Astrocyte (in vitro differentiated cells and primary cell): ENCODE data around the gene TBC1D16. TPM values are rescaled to one million over a fixed set of nuclear protein-coding genes. Genes with fewer than 3 reads are reported as not detected.
A peak's percentile ranks its signal among the peaks of the same experiment; 100 is the strongest.

Source experiments
- DNase-seq: peaks from one replicate; pipeline ENCODE4 v3.0.0-alpha.2; 2010; ENCODE audit warnings: low read depth
- FAIRE-seq: peaks from 2 replicates; lab custom pipeline; 2011; peaks lifted over from hg19 to GRCh38; lab: Jason Lieb, UNC
- H2AFZ ChIP-seq: 2 replicates; pipeline ENCODE4 v1.6.0; 2012; ENCODE audit warnings: low read depth, low read length, inconsistent platforms
- H3K27ac ChIP-seq: 2 replicates; pipeline ENCODE4 v1.5.1; 2011; ENCODE audit warnings: low read depth, low read length, inconsistent platforms
- H3K27me3 ChIP-seq: 2 replicates; pipeline ENCODE4 v1.6.0; 2011; ENCODE audit warnings: low read length, inconsistent platforms; ENCODE audit not compliant: insufficient read depth
- H3K36me3 ChIP-seq: 2 replicates; pipeline ENCODE4 v1.5.1; 2011; ENCODE audit warnings: low read length, inconsistent platforms; ENCODE audit not compliant: insufficient read depth
- H3K4me1 ChIP-seq: 2 replicates; pipeline ENCODE4 v1.5.1; 2011; ENCODE audit warnings: low read length, inconsistent platforms; ENCODE audit not compliant: insufficient read depth
- H3K4me2 ChIP-seq: 2 replicates; pipeline ENCODE4 v1.6.0; 2012; ENCODE audit warnings: low read length, inconsistent platforms
- H3K4me3 ChIP-seq: 2 replicates; pipeline ENCODE4 v1.5.1; 2011; ENCODE audit warnings: low read depth, mild to moderate bottlenecking, low read length, inconsistent platforms; ENCODE audit not compliant: insufficient read depth
- H3K79me2 ChIP-seq: 2 replicates; pipeline ENCODE4 v1.6.0; 2012; ENCODE audit warnings: mild to moderate bottlenecking, low read length, inconsistent platforms; ENCODE audit not compliant: insufficient read depth
- H3K9ac ChIP-seq: 2 replicates; pipeline ENCODE4 v1.6.0; 2012; ENCODE audit warnings: mild to moderate bottlenecking, low read length, inconsistent platforms
- H3K9me3 ChIP-seq: 2 replicates; pipeline ENCODE4 v1.5.1; 2012; ENCODE audit warnings: low read depth, mild to moderate bottlenecking, low read length, inconsistent platforms; ENCODE audit not compliant: insufficient read depth
- H4K20me1 ChIP-seq: 2 replicates; pipeline ENCODE4 v1.6.0; 2012; ENCODE audit warnings: low read length, inconsistent platforms; ENCODE audit not compliant: insufficient read depth
- H3K27ac Mint-ChIP-seq: one replicate; pipeline ENCODE4 v1.8.0; 2021; ENCODE audit warnings: mild to moderate bottlenecking, mixed read lengths; ENCODE audit not compliant: unreplicated experiment
- H3K27me3 Mint-ChIP-seq: one replicate; pipeline ENCODE4 v1.8.0; 2021; ENCODE audit warnings: low read depth, mixed read lengths; ENCODE audit not compliant: unreplicated experiment
- H3K36me3 Mint-ChIP-seq: one replicate; pipeline ENCODE4 v1.8.0; 2021; ENCODE audit warnings: low read depth, mixed read lengths; ENCODE audit not compliant: unreplicated experiment
- H3K4me1 Mint-ChIP-seq: one replicate; pipeline ENCODE4 v1.8.0; 2021; ENCODE audit warnings: low read depth, mixed read lengths; ENCODE audit not compliant: unreplicated experiment
- H3K4me3 Mint-ChIP-seq: one replicate; pipeline ENCODE4 v1.8.0; 2021; ENCODE audit warnings: mild to moderate bottlenecking, moderate library complexity, mixed read lengths; ENCODE audit not compliant: unreplicated experiment
- H3K9me3 Mint-ChIP-seq: one replicate; pipeline ENCODE4 v1.8.0; 2021; ENCODE audit warnings: mild to moderate bottlenecking, mixed read lengths; ENCODE audit not compliant: unreplicated experiment
- CTCF ChIP-seq: IDR thresholded peaks from 2 replicates; pipeline ENCODE4 v1.5.1; 2011; ENCODE audit warnings: low read depth, mild to moderate bottlenecking, inconsistent platforms, low read length, moderate library complexity; ENCODE audit not compliant: insufficient read depth
- EZH2 ChIP-seq: IDR thresholded peaks from 2 replicates; pipeline ENCODE4 v1.6.1; 2012; ENCODE audit warnings: mild to moderate bottlenecking, low read length, inconsistent platforms; ENCODE audit not compliant: insufficient read depth
- total RNA-seq: library from RNA; stranded (reverse); gene quantifications from 2 replicates; pipeline ENCODE4 v1.2.1, GENCODE V29; 2021

The TBC1D16 gene
- total RNA-seq, 1 donor from 2014 or later, result 37.6 TPM

GRCh38 chr17:79931817-79932309, 103.8 kb downstream of the TBC1D16 start:
- H3K27ac ChIP-seq, result no peak overlapping the region
- H4K20me1 ChIP-seq, result no peaks in the 10 kb centered on the region
- no peaks in the 10 kb centered on the region for H3K4me1 Mint-ChIP-seq
- peaks cover 2% of the 10 kb centered on the region for H3K36me3 Mint-ChIP-seq
- peaks cover 28% of the 10 kb centered on the region for H3K27me3 Mint-ChIP-seq
- H3K4me2 ChIP-seq, result no peak overlapping the region
- DNase-seq (no peak), FAIRE-seq (no peak)
- TF ChIP-seq CTCF (no peak), EZH2 (no peak)
- H3K9me3 ChIP-seq, result no peaks in the 10 kb centered on the region
- no peak overlapping the region for H3K4me3 Mint-ChIP-seq
- H3K4me3 ChIP-seq, result no peak overlapping the region
- H3K9me3 Mint-ChIP-seq, result peaks cover 4% of the 10 kb centered on the region
- H3K27ac Mint-ChIP-seq, result no peak overlapping the region
- H3K9ac ChIP-seq, result no peak overlapping the region
- no peaks in the 10 kb centered on the region for H3K36me3 ChIP-seq
- H3K79me2 ChIP-seq, result no peaks in the 10 kb centered on the region
- no peak overlapping the region for H2AFZ ChIP-seq
- no peaks in the 10 kb centered on the region for H3K4me1 ChIP-seq
- H3K27me3 ChIP-seq, result peaks cover 8% of the 10 kb centered on the region

GRCh38 chr17:79930877-79931816, 104.5 kb downstream of the TBC1D16 start:
- Mint-ChIP-seq H3K27ac (no peak overlapping the region), H3K4me1 (no peaks in the 10 kb centered on the region), H3K4me3 (no peak overlapping the region), H3K36me3 (peaks cover 2% of the 10 kb centered on the region), H3K9me3 (peaks cover 4% of the 10 kb centered on the region), H3K27me3 (peaks cover 28% of the 10 kb centered on the region)
- H3K4me1 ChIP-seq, result no peaks in the 10 kb centered on the region
- H3K79me2 ChIP-seq, result no peaks in the 10 kb centered on the region
- TF ChIP-seq EZH2, result peak; percentile 6
- no peak for TF ChIP-seq CTCF
- no peaks in the 10 kb centered on the region for H3K36me3 ChIP-seq
- FAIRE-seq, result no peak
- no peaks in the 10 kb centered on the region for H4K20me1 ChIP-seq
- no peak overlapping the region for H3K27ac ChIP-seq
- H3K9me3 ChIP-seq, result no peaks in the 10 kb centered on the region
- no peak overlapping the region for H3K9ac ChIP-seq
- H3K27me3 ChIP-seq, result peaks cover 8% of the 10 kb centered on the region
- H2AFZ ChIP-seq, result no peak overlapping the region
- DNase-seq, result peak; percentile 31
- no peak overlapping the region for H3K4me3 ChIP-seq
- peak overlapping the region; percentile 78 for H3K4me2 ChIP-seq
